ENCODE results near the gene ANKRD10.

Gene ANKRD10

GRCh38 chr13:110944968-110945927 lies 30.4 kb upstream of the ANKRD10 start:
- DNase-seq, result no peak

- DNase-seq, result peak in 1 of 2 donors; percentile 9
Measured at GRCh38 chr13:110944121-110944967, 29.5 kb upstream of the ANKRD10 start.

- no peak for DNase-seq
Measured at GRCh38 chr13:110942248-110942981, 27.5 kb upstream of the ANKRD10 start.

GRCh38 chr13:110938662-110939421 lies 24.0 kb upstream of the ANKRD10 start:
- DNase-seq, result no peak

- DNase-seq, result no peak
Measured at GRCh38 chr13:110937511-110938285, 22.8 kb upstream of the ANKRD10 start.

GRCh38 chr13:110936519-110936918 lies 21.6 kb upstream of the ANKRD10 start:
- DNase-seq, result no peak

GRCh38 chr13:110932588-110932987 lies 17.7 kb upstream of the ANKRD10 start:
- no peak for DNase-seq

- no peak for DNase-seq
Measured at GRCh38 chr13:110929104-110929777, 14.4 kb upstream of the ANKRD10 start.

GRCh38 chr13:110925023-110925612 lies 10.2 kb upstream of the ANKRD10 start:
- DNase-seq, result peak in 1 of 2 donors; percentile 7

GRCh38 chr13:110924639-110924934 lies 9.7 kb upstream of the ANKRD10 start:
- DNase-seq, result no peak

GRCh38 chr13:110923777-110924638 lies 9.1 kb upstream of the ANKRD10 start:
- DNase-seq, result no peak

- DNase-seq, result no peak
Measured at GRCh38 chr13:110923086-110923485, 8.2 kb upstream of the ANKRD10 start.

- no peak for DNase-seq
Measured at GRCh38 chr13:110922506-110922905, 7.6 kb upstream of the ANKRD10 start.

GRCh38 chr13:110921695-110922094 lies 6.8 kb upstream of the ANKRD10 start:
- DNase-seq, result no peak

- DNase-seq, result no peak
Measured at GRCh38 chr13:110921209-110921608, 6.3 kb upstream of the ANKRD10 start.

- DNase-seq, result no peak
Measured at GRCh38 chr13:110920038-110920437, 5.2 kb upstream of the ANKRD10 start.

- peak in 1 of 2 donors; percentile 5 for DNase-seq
Measured at GRCh38 chr13:110916301-110917142, 1.7 kb upstream of the ANKRD10 start.

GRCh38 chr13:110915874-110916206 lies 971 bp upstream of the ANKRD10 start:
- no peak for DNase-seq
